Stimulated activated CD4-positive, alpha-beta T cell treated with anti-CD3 and anti-CD28 coated beads, Interleukin-15, amount 100 ng/mL, for 1 hour (primary cell): Measurements from ENCODE around the gene AFF3.

Experiments
- DNase-seq, 2 donors: peaks; one replicate each; pipeline ENCODE4 v3.0.0-alpha.2; 2020; ENCODE audit warnings: low read depth in 1 of 2, low spot score in 1 of 2

AFF3 gene

DNA sequence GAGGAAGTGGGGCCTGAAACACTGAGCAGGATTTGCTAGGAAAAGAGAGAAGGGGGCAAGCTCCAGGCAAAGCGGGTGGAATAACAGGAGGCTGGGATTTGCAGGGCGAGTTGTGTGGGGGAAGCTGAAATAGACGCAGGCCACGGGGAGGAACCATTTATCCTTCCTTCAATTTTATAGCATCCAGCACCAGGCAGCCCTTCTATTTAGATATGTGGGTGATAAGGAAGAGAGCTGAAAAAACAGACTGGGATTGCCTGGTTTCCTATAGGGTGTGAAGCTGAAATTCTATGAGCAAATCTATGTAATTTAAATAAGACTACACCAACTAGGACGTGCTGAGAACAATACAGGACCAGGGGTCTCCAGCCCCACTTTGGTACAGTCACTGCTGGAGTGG is 520.6 kb downstream of the AFF3 start:
- DNase-seq, result no peak

DNA sequence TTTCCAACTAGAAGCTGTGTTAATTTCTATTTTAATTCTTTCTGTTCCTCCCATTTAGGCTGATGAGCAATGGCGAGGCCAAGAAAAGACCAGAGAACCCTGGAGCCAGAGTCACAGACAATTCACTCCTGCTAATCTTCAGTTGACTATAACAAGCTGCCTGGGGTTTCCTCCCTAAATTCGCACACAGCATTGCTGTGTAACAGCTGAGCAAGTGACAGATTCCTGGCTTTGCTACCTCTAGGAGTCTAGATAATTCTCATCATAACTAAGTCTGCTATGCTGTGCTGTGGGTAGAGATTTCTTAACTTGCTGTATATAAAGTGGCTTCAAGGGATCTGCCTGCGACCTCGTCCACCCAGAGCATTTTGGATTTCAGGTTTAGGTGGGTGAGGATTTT is 521.3 kb downstream of the AFF3 start:
- DNase-seq, result no peak

- no peak for DNase-seq
These were observed 523.2 kb downstream of the AFF3 start for GRCh38 chr2:99619151-99619550.

GRCh38 chr2:99618579-99619097 is 523.8 kb downstream of the AFF3 start:
- DNase-seq, result no peak

DNA sequence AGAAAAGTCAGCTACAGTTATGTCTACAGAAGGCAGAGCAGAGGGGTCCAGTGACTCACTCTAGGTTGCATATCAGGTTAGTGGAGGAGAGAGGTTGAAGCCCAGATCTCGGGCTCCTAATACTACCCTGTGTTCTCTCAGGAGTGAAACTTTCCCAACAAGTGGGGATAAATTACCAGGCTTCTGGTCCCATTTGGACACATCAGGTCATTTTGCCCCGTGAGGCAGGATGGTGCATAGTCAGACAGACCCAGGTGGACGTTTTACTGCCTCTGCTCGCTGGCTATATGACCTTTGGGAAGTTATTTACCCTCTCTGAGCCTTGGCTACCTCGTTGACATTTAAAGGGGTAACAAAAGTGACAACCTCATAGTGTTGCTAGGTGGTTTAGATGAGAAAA is 524.6 kb downstream of the AFF3 start:
- no peak for DNase-seq

DNA sequence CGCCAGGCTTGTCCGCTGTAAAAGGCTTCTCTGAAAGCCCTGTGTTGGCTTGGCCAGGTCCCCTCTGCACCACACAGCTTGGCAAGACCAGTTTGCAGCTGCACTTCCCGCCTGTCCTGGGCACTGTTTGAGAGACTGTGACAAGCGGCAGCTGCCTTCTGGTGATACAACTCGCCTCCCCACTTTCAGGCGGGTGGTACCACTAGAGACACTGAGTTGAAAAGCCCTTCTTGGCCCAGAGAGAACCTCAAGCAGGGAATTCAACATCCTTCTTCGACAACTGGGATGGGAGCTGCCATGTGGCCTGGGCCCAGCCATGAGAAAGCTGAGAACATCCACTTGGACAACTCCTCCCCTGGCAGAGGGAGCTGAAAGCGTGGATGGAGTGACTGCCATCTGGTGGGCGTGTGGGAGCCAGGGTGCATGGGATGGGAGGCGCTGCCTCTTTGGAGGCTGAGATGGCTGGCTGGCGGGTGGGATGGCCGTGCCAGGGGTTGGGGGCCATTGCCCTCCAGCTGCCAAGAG is 527.1 kb downstream of the AFF3 start:
- no peak for DNase-seq

- no peak for DNase-seq
These were observed 528.4 kb downstream of the AFF3 start for GRCh38 chr2:99613980-99614379.

GRCh38 chr2:99611786-99612185 is 530.6 kb downstream of the AFF3 start:
- DNase-seq, result no peak

- no peak for DNase-seq
These were observed 531.4 kb downstream of the AFF3 start for GRCh38 chr2:99611034-99611433.

DNA sequence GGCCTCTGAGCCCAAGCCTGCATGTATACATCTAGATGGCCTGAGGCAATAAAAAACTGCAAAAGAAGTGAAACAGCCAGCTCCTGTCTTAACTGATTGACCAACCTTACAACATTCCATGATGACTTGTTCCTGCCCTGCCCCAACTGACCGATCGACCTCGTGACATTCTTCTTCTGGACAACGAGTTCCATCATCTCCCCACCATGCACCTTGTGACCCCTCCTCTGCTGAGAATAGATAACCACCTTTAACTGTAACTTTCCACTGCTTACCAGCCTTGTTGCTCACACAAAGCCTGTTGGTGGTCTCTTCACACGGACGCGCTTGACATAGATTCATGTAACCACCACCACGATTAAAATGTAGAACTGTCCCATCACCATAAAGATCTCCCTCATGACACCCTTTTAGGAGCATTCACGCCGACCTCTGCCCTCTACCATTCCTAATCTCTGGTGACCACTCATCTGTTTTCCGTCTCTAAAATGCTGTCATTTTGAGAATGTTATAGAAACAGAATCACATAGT is 532.5 kb downstream of the AFF3 start:
- no peak for DNase-seq

- no peak for DNase-seq
These were observed 533.5 kb downstream of the AFF3 start for GRCh38 chr2:99608861-99609260.

- DNase-seq, result no peak
These were observed 534.4 kb downstream of the AFF3 start for GRCh38 chr2:99607861-99608491.

GRCh38 chr2:99607454-99607853 is 534.9 kb downstream of the AFF3 start:
- no peak for DNase-seq

GRCh38 chr2:99605036-99605435 is 537.4 kb downstream of the AFF3 start:
- DNase-seq, result no peak

GRCh38 chr2:99602476-99602875 is 539.9 kb downstream of the AFF3 start:
- DNase-seq, result no peak

- DNase-seq, result no peak
These were observed 541.3 kb downstream of the AFF3 start for GRCh38 chr2:99600981-99601651.

GRCh38 chr2:99598441-99598840 is 543.9 kb downstream of the AFF3 start:
- DNase-seq, result no peak

- no peak for DNase-seq
These were observed 544.8 kb downstream of the AFF3 start for GRCh38 chr2:99597616-99598015.

DNA sequence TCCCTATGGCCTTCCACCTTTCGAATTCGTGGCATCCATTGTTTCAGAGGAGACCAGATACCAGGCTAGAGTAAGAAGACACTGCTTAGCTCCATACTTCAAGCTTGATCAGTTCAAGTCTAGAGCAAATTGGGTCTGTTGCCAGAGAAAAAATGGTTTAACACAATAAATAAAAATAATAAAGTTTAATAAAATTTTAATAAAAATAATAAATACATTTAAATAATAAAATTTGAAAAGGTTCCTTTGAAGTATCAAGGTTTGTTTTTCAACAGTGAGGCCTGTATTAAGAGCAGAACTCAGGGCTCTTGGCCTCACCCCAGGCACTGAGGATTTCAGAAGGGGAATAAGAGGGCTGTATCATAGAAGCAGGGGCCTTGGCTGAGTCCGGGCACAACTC is 547.0 kb downstream of the AFF3 start:
- no peak for DNase-seq

DNA sequence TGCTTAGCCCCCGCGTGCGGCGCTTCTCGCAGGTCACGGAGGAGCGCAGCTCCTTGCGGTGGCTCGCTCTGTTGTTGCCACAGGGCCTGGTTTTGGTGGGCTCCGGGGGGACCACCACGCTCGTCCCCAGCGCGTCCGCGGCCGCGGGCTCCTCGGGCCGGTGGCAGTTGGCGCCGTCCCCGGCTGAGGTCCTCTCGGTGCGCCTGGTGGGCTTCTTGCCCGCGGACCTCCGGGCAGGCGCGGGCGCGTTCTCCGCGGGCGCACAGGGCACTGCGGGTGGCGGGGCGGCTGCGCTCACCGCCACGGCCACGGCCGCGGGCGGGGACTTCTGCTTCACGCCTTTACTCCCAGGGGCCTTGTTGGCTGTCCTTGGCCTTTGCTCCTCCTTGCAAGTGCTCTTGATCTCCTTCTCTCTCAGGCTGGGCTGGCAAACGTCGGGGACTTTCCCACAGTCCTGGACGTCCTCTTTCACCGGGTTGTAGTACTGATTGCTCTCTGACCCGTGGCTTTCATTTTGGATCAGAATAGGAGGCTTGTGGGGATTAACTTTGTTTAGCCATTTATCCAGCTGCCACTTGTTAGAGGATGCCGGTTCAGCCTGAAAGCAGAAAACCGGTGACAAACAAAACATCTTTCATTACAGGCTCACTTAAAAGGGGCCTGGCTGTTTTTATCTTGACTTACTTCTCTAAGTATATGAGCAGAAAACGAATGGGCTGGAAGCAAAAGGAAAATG is 548.5 kb downstream of the AFF3 start:
- no peak for DNase-seq

GRCh38 chr2:99576775-99577174 is 565.6 kb downstream of the AFF3 start:
- no peak for DNase-seq
